Activated T-cell treated with anti-CD3 and anti-CD28 coated beads, Interleukin-2, amount 50 U/mL, for 72 hours (primary cell): ENCODE data around the gene LCLAT1. TPM values are rescaled to one million over a fixed set of nuclear protein-coding genes. Genes with fewer than 3 reads are reported as not detected.
"Not testable (repeated sequence)": the region's sequence is repeated elsewhere in the genome, so short reads cannot be mapped to it uniquely, and the experiment has no call there.

Source experiments
- ATAC-seq, 2 donors: fragments of 150-1000 bp; cut with Tn5 transposase; replicated peaks in 1 of 2; 2 replicates each; pipeline ENCODE4 v1.10.0; 2021; ENCODE audit warnings: moderate library complexity in 2 of 2, mild to moderate bottlenecking in 1 of 2
- DNase-seq, 2 donors: peaks; one replicate each; pipeline ENCODE4 v3.0.0; 2021 to 2022; ENCODE audit warnings: mixed read lengths in 1 of 2
- H3K27ac Mint-ChIP-seq: one replicate; pipeline ENCODE4 v1.8.0; 2022; ENCODE audit warnings: mild to moderate bottlenecking, moderate library complexity, mixed read lengths
- H3K27me3 Mint-ChIP-seq: one replicate; pipeline ENCODE4 v1.8.0; 2022; ENCODE audit warnings: low read depth, mixed read lengths
- H3K36me3 Mint-ChIP-seq, 2 donors: one replicate each; pipeline ENCODE4 v1.8.0; 2022; ENCODE audit warnings: mixed read lengths in 2 of 2, mild to moderate bottlenecking in 1 of 2; ENCODE audit not compliant: insufficient read depth in 2 of 2
- H3K4me1 Mint-ChIP-seq: one replicate; pipeline ENCODE4 v1.8.0; 2022; ENCODE audit warnings: low read depth, mixed read lengths
- H3K4me3 Mint-ChIP-seq, 2 donors: one replicate each; pipeline ENCODE4 v1.8.0; 2022; ENCODE audit warnings: mild to moderate bottlenecking in 2 of 2, mixed read lengths in 2 of 2, moderate library complexity in 2 of 2
- H3K9me3 Mint-ChIP-seq, 2 donors: one replicate each; pipeline ENCODE4 v1.8.0; 2022; ENCODE audit warnings: mixed read lengths in 2 of 2
- total RNA-seq, 2 donors: library from RNA; stranded (reverse); gene quantifications; one replicate each; pipeline ENCODE4 v1.2.3, GENCODE V29; 2022

Gene LCLAT1
- total RNA-seq, 2 donors from 2014 or later = 46.6 to 51.6 TPM

- H3K4me1 Mint-ChIP-seq = peaks cover 73% of the 10 kb centered on the region
- DNase-seq = no peak
- peaks cover 4 to 5% of the 10 kb centered on the region in 2 donors for H3K9me3 Mint-ChIP-seq
- no peak for ATAC-seq
- H3K27ac Mint-ChIP-seq = peak overlapping the region; percentile 3
- peak overlapping the region; percentile 28 to 48 for H3K4me3 Mint-ChIP-seq
- no peaks in the 10 kb centered on the region for H3K27me3 Mint-ChIP-seq
- peaks cover 9 to 32% of the 10 kb centered on the region in 2 donors for H3K36me3 Mint-ChIP-seq
These were observed 18.1 kb downstream of the LCLAT1 start for GRCh38 chr2:30465171-30465545.

GRCh38 chr2:30466216-30466615 is 19.2 kb downstream of the LCLAT1 start:
- no peaks in the 10 kb centered on the region for H3K27me3 Mint-ChIP-seq
- peaks cover 4 to 5% of the 10 kb centered on the region in 2 donors for H3K9me3 Mint-ChIP-seq
- H3K27ac Mint-ChIP-seq = no peak overlapping the region
- H3K4me3 Mint-ChIP-seq = no peak overlapping the region
- H3K36me3 Mint-ChIP-seq = peaks cover 9 to 35% of the 10 kb centered on the region in 2 donors
- no peak for DNase-seq
- peaks cover 69% of the 10 kb centered on the region for H3K4me1 Mint-ChIP-seq
- ATAC-seq = no peak

GRCh38 chr2:30467062-30467826 is 20.2 kb downstream of the LCLAT1 start:
- not testable (repeated sequence) for H3K27me3 Mint-ChIP-seq, H3K4me3 Mint-ChIP-seq, DNase-seq, H3K9me3 Mint-ChIP-seq, ATAC-seq, H3K27ac Mint-ChIP-seq
- Mint-ChIP-seq H3K36me3 (peaks cover 9 to 39% of the 10 kb centered on the region in 2 donors), H3K4me1 (peaks cover 73% of the 10 kb centered on the region)

- H3K36me3 Mint-ChIP-seq = peaks cover 9 to 41% of the 10 kb centered on the region in 2 donors
- peak overlapping the region; percentile 60 for H3K27ac Mint-ChIP-seq
- peak overlapping the region; percentile 6 to 25 for H3K4me3 Mint-ChIP-seq
- H3K27me3 Mint-ChIP-seq = no peaks in the 10 kb centered on the region
- ATAC-seq (peak in 1 of 2 donors; percentile 9), DNase-seq (no peak)
- peaks cover 78% of the 10 kb centered on the region for H3K4me1 Mint-ChIP-seq
- H3K9me3 Mint-ChIP-seq = peaks cover 4 to 6% of the 10 kb centered on the region in 2 donors
These were observed 23.4 kb downstream of the LCLAT1 start for GRCh38 chr2:30470426-30470825.

- peak overlapping the region; percentile 16 to 36 for H3K4me3 Mint-ChIP-seq
- peaks cover 4 to 6% of the 10 kb centered on the region in 2 donors for H3K9me3 Mint-ChIP-seq
- ATAC-seq (peak; percentile 38 to 67), DNase-seq (no peak)
- H3K4me1 Mint-ChIP-seq = peaks cover 75% of the 10 kb centered on the region
- H3K27ac Mint-ChIP-seq = peak overlapping the region; percentile 71
- peaks cover 9 to 38% of the 10 kb centered on the region in 2 donors for H3K36me3 Mint-ChIP-seq
- no peaks in the 10 kb centered on the region for H3K27me3 Mint-ChIP-seq
These were observed 25.3 kb downstream of the LCLAT1 start for GRCh38 chr2:30472326-30472725.

GRCh38 chr2:30475542-30475941 is 28.5 kb downstream of the LCLAT1 start:
- no peak for ATAC-seq
- Mint-ChIP-seq H3K27me3 (no peaks in the 10 kb centered on the region), H3K4me3 (no peak overlapping the region), H3K27ac (no peak overlapping the region), H3K36me3 (peaks cover 0 to 8% of the 10 kb centered on the region in 2 donors), H3K4me1 (peaks cover 54% of the 10 kb centered on the region), H3K9me3 (peaks cover 0 to 1% of the 10 kb centered on the region in 2 donors)
- no peak for DNase-seq

GRCh38 chr2:30476636-30477035 is 29.6 kb downstream of the LCLAT1 start:
- H3K27me3 Mint-ChIP-seq = no peaks in the 10 kb centered on the region
- peaks cover 0 to 1% of the 10 kb centered on the region in 2 donors for H3K9me3 Mint-ChIP-seq
- DNase-seq (no peak), ATAC-seq (no peak)
- no peak overlapping the region for H3K4me3 Mint-ChIP-seq
- peaks cover 0 to 7% of the 10 kb centered on the region in 2 donors for H3K36me3 Mint-ChIP-seq
- peaks cover 58% of the 10 kb centered on the region for H3K4me1 Mint-ChIP-seq
- no peak overlapping the region for H3K27ac Mint-ChIP-seq

GRCh38 chr2:30480703-30481322 is 33.8 kb downstream of the LCLAT1 start:
- no peak for DNase-seq
- Mint-ChIP-seq H3K27me3 (no peaks in the 10 kb centered on the region), H3K9me3 (no peaks in the 10 kb centered on the region), H3K4me3 (no peak overlapping the region), H3K27ac (no peak overlapping the region), H3K4me1 (peaks cover 30% of the 10 kb centered on the region), H3K36me3 (peaks cover 0 to 3% of the 10 kb centered on the region in 2 donors)
- ATAC-seq = no peak

GRCh38 chr2:30481323-30481800 is 34.3 kb downstream of the LCLAT1 start:
- DNase-seq = no peak
- ATAC-seq = no peak
- Mint-ChIP-seq H3K27ac (no peak overlapping the region), H3K36me3 (peaks cover 0 to 3% of the 10 kb centered on the region in 2 donors), H3K9me3 (no peaks in the 10 kb centered on the region), H3K27me3 (no peaks in the 10 kb centered on the region), H3K4me3 (no peak overlapping the region), H3K4me1 (peaks cover 30% of the 10 kb centered on the region)

GRCh38 chr2:30482011-30482410 is 35.0 kb downstream of the LCLAT1 start:
- no peak overlapping the region for H3K4me3 Mint-ChIP-seq
- no peaks in the 10 kb centered on the region for H3K27me3 Mint-ChIP-seq
- H3K9me3 Mint-ChIP-seq = no peaks in the 10 kb centered on the region
- H3K4me1 Mint-ChIP-seq = peaks cover 37% of the 10 kb centered on the region
- H3K27ac Mint-ChIP-seq = no peak overlapping the region
- H3K36me3 Mint-ChIP-seq = peaks cover 0 to 3% of the 10 kb centered on the region in 2 donors
- DNase-seq (no peak), ATAC-seq (no peak)

- Mint-ChIP-seq H3K4me3 (no peak overlapping the region), H3K27me3 (no peaks in the 10 kb centered on the region), H3K9me3 (no peaks in the 10 kb centered on the region), H3K4me1 (peaks cover 57% of the 10 kb centered on the region), H3K36me3 (peaks cover 0 to 4% of the 10 kb centered on the region in 2 donors), H3K27ac (no peak overlapping the region)
- DNase-seq = no peak
- no peak for ATAC-seq
These were observed 37.1 kb downstream of the LCLAT1 start for GRCh38 chr2:30484145-30484544.

GRCh38 chr2:30484995-30485394 is 37.9 kb downstream of the LCLAT1 start:
- DNase-seq (no peak), ATAC-seq (no peak)
- H3K27me3 Mint-ChIP-seq = no peaks in the 10 kb centered on the region
- H3K4me3 Mint-ChIP-seq = no peak overlapping the region
- H3K27ac Mint-ChIP-seq = no peak overlapping the region
- peaks cover 59% of the 10 kb centered on the region for H3K4me1 Mint-ChIP-seq
- peaks cover 0 to 4% of the 10 kb centered on the region in 2 donors for H3K36me3 Mint-ChIP-seq
- no peaks in the 10 kb centered on the region for H3K9me3 Mint-ChIP-seq

- H3K27ac Mint-ChIP-seq = no peak overlapping the region
- H3K4me1 Mint-ChIP-seq = peaks cover 46% of the 10 kb centered on the region
- no peaks in the 10 kb centered on the region for H3K27me3 Mint-ChIP-seq
- DNase-seq (no peak), ATAC-seq (peak in 1 of 2 donors; percentile 76)
- no peaks in the 10 kb centered on the region for H3K9me3 Mint-ChIP-seq
- peaks cover 0 to 1% of the 10 kb centered on the region in 2 donors for H3K36me3 Mint-ChIP-seq
- no peak overlapping the region for H3K4me3 Mint-ChIP-seq
These were observed 39.6 kb downstream of the LCLAT1 start for GRCh38 chr2:30486655-30487054.
